ENCODE measurements around the gene OR51B5.

- TF ChIP-seq CTCF (IDR thresholded peaks at IDR 0.05; ENCODE audit: insufficient read depth, low read length, poor library complexity, severe bottlenecking) (no peak), EZH2phosphoT487 (conservative IDR thresholded peaks at IDR 0.05; ENCODE audit: low read length) (no peak)
Measured at GRCh38 chr11:5303626-5304025, 39.7 kb downstream of the OR51B5 start.

All from SU-DHL-6 (cell line).